GM13977 (cell line): ENCODE measurements around the gene GNB1L.

ENCODE experiments used
- DNase-seq: peaks from one replicate; pipeline ENCODE4 v3.0.0; 2012; ENCODE audit warnings: low spot score
- in situ Hi-C: fragments of 300-500 bp; cut with MboI; formaldehyde crosslinking; loops from one replicate; pipeline ENCODE4 v1.12.0; 2022; ENCODE audit warnings: low sequenced_read_pairs, low pct_unique_long_range_greater_than_20kb, mixed read lengths, inconsistent platforms; ENCODE audit not compliant: unreplicated experiment
- TF ChIP-seq, protein P1 (sequence below): IDR thresholded peaks from 2 replicates; pipeline ENCODE4 v1.5.1; 2012; ENCODE audit warnings: mild to moderate bottlenecking, control low read depth; ENCODE audit not compliant: insufficient read depth; ENCODE audit errors: extremely low read depth, missing control alignments

GNB1L gene

DNA sequence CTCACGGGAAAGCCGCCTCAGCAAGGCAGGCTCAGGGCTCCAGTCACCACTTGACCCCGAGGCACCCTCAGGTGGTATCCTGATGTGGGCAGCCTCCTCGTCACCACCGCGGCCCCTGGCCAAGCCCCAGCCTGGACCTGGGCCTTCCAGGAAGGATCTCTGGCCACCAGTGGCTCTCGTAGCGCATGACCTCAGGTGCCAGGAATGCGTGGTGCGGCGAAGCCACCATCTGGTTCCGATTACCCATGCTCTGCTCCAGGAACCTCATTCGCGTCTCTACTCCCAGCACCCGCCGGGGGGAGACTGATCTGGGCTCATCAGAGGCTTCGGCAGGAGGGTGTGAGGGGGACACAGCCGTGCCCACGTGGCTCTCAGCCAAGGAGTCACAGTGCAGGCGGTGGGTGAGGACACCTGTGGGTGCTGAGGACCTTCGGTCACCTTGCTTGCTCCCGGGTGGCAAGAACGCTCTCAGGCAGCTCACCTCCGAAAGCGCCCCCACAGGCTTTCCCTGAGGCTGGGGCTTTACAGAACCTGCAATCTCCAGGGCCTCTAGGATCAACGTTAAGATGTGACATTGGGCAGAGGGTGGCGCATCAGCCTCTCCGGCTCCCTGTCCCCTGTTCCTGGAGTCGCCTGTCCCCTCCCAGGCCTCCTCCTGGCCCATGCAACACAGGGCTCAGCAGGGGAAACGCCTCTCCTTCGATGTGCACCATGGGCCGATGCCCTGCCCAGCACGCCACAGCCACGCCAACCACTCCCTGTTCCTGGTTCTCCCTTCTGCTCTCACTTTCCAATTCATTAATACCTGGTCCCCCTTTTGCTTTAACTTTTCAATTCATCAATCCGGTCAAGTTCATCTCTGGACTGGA, 55.1 kb downstream of the GNB1L start:
- in situ Hi-C loops: loop anchor here (10.0 kb wide), 1 partner anchor 95 kb away; no protein-coding TSS in a partner anchor
- TF ChIP-seq, protein P1, sequence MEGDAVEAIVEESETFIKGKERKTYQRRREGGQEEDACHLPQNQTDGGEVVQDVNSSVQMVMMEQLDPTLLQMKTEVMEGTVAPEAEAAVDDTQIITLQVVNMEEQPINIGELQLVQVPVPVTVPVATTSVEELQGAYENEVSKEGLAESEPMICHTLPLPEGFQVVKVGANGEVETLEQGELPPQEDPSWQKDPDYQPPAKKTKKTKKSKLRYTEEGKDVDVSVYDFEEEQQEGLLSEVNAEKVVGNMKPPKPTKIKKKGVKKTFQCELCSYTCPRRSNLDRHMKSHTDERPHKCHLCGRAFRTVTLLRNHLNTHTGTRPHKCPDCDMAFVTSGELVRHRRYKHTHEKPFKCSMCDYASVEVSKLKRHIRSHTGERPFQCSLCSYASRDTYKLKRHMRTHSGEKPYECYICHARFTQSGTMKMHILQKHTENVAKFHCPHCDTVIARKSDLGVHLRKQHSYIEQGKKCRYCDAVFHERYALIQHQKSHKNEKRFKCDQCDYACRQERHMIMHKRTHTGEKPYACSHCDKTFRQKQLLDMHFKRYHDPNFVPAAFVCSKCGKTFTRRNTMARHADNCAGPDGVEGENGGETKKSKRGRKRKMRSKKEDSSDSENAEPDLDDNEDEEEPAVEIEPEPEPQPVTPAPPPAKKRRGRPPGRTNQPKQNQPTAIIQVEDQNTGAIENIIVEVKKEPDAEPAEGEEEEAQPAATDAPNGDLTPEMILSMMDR: no peak
- DNase-seq: no peak

DNA sequence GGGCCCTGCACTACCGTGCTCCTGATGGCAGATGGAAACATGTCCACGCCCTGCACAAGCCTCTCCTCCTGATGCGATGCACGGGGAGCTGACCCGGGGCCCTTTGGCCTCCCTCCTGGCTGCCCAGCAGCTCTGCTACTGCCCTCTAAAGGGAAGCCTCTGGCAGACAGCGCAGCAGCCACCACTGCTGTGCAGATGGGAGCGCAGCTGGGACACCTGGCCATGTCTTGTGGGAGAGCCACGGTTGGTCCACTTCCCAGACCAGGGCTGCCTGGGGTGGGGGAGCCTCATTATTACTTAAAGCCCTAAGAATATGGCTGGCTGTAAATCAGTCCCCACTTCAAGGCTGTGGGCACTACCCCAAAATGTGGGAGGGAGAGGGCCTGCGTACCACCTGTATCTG, 55.8 kb downstream of the GNB1L start:
- DNase-seq: no peak
- in situ Hi-C loops: no loop called here
- TF ChIP-seq, protein P1: no peak

DNA sequence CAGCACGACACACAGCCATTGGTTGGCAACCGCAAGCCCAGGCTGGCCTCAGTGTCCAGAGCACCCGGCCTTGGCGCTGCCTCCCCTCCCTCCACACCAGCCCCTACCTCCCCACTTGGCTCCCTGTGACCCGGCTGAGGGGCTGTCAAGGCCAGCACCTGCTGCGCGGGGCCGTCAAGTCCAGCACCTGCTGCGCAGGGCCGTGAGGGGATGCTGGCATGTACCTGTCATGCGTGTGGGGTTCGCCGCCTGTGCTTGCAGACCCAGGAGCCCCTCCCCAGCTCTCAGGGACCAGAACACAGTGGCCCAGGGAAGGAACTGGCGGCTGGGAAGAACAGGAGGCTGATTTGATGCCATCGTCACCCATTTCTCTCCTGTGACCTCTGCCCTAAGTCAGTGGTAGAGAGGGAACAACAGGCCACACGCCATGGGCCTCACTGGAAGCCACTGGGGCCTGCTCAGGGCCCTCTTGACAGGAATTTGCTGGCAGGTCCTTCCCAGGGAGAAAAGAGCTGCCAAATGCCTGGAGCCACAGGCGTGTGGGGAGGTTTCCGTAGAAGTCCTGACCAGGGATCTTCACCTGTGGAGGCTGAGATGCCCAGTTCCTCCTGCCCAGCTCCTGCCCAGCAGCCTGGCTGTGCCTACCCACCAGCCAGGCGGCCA, 56.5 kb downstream of the GNB1L start:
- DNase-seq: no peak
- in situ Hi-C loops: no loop called here
- TF ChIP-seq, protein P1: no peak

DNA sequence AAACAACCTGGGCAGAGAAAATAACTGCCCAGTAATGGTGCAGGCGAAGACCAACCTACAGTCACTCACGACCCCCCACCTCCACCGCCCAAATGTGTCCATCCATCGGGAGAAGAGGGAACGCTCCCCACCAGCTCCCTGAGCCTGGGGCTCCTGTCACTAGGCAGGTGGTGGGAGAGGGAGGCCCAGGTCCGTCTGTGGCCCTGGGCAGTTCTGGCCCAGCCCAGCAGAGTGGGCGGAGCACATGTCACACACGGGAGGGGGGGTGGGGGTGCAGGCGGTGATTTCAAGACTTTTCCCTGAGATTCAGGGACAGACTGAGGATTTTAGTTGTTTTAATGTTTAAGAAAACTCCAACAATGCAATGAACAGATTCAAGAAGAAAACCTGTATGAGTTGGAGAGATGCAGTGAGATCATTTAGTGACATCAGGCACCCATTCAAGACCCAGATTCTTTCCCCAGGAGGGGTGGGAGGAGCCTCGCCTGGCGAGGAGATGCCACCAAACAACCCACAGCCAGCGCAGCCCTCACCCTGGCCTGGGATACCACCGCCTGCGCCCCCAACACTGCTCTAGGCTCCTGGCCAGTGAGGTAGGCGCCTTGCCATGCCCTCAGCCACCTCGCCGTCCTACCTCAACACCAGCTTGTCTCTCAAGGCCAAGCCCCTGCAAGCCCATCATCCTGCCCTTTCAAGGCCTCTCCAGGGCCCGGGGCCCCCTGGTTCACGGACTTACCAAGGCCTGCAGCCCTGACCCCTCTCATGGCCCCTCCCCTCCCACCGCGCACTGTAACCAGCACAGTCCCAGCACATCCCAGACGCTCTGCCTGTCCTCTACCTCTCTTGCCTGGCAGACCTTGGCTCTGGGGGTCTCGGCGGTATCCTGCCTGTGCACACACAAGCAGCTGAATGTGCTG, 57.3 kb downstream of the GNB1L start:
- in situ Hi-C loops: no loop called here
- TF ChIP-seq, protein P1: no peak
- DNase-seq: no peak

DNA sequence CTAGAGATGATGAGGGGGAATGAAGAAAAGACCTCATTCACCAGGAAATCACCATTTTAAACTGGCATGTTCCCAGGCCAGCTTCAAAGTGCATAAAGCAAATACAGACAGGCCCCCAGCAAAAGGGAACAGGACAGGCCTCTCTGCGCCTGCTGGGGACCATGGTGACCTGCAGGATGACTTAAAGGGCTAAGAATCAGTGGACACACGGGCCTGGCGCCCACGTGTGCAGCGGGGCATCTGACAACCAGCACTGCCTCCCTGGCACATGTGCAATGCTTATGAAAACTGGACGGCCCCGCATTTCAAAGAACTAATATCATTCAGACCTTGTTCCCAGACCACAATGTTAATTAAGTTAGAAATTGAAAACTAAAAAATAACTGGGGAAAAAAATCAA, 58.5 kb downstream of the GNB1L start:
- in situ Hi-C loops: no loop called here
- DNase-seq: no peak
- TF ChIP-seq, protein P1: no peak

DNA sequence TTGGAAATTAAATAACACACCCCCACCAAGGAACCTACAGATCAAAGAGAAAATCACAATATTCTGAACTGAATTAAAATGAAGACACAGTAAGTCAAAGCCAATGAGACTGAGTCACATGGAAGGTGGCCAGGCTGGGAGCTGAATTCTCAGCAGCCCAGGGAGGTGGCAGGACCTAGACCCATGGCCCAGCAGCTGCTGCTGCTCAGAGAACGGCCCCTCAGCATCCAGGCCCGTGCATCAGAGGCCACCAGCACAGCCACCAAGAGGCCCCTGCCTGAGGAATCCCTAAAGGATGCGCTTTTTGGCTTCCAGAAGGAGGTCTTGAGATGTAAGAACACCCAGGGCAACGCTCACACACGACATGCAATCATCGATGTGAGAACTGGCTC, 59.1 kb downstream of the GNB1L start:
- no peak for DNase-seq
- TF ChIP-seq, protein P1: no peak

More for the DNA sequence above, 59.1 kb downstream of the GNB1L start:
- in situ Hi-C loops: no loop called here
